HUES64 (cell line): Measurements from ENCODE around the gene ACOT13.
"Not testable (repeated sequence)": the region's sequence is repeated elsewhere in the genome, so short reads cannot be mapped to it uniquely, and the experiment has no call there.

Experiments used
- H3K27ac ChIP-seq: 2 replicates; pipeline ENCODE4 v1.7.0; 2013; ENCODE audit warnings: low read depth, low read length, inconsistent platforms
- H3K27me3 ChIP-seq: 2 replicates; pipeline ENCODE4 v1.6.1; 2013; ENCODE audit warnings: mild to moderate bottlenecking, low read length; ENCODE audit not compliant: insufficient read depth
- H3K36me3 ChIP-seq: 2 replicates; pipeline ENCODE4 v1.6.1; 2013; ENCODE audit warnings: mild to moderate bottlenecking, low read length; ENCODE audit not compliant: insufficient read depth
- H3K4me1 ChIP-seq: 2 replicates; pipeline ENCODE4 v1.6.1; 2013; ENCODE audit warnings: mild to moderate bottlenecking, low read length, moderate library complexity; ENCODE audit not compliant: insufficient read depth
- H3K4me3 ChIP-seq: 2 replicates; pipeline ENCODE4 v1.5.1; 2013; ENCODE audit warnings: mild to moderate bottlenecking, low read length, moderate library complexity
- H3K9ac ChIP-seq: 2 replicates; pipeline ENCODE4 v1.6.1; 2013; ENCODE audit warnings: mild to moderate bottlenecking, low read depth, low read length
- H3K9me3 ChIP-seq: 2 replicates; pipeline ENCODE4 v1.6.1; 2013; ENCODE audit warnings: low read depth, low read length; ENCODE audit not compliant: insufficient read depth
- WGBS: fragments of 150-250, 120-280 bp; methylation state at CpG from one replicate; pipeline ENCODE4 v1.1.7; 2013; ENCODE audit warnings: missing lambda C conversion rate; 5-methylcytosine and 5-hydroxymethylcytosine counted together

The ACOT13 gene

DNA sequence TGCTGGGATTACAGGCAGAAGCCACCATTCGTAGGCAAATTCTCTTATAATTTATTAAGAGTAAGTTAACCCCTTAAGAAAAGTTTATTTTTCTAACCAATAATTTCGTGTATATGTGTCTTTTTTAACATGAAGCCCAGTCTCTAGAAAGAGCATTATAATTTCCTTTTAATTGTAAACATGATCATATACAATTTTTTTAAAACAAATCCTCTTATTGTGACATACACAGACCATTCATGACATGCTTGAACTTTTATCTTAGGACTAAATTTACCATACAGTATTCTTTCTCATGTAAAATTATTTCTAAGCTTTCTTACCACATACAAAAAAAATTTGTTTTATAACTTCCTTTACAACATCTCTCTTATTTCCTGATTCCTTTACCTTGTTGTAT, 6.7 kb downstream of the ACOT13 start:
- peaks cover 29% of the 10 kb centered on the region for H3K36me3 ChIP-seq
- no CpG with 5 or more reads among the region's 2 CpGs for WGBS
- no peak overlapping the region for H3K27ac ChIP-seq
- no peak overlapping the region for H3K9ac ChIP-seq
- H3K4me1 ChIP-seq: no peaks in the 10 kb centered on the region
- H3K27me3 ChIP-seq: no peaks in the 10 kb centered on the region
- peaks cover 46% of the 10 kb centered on the region for H3K9me3 ChIP-seq
- H3K4me3 ChIP-seq: no peak overlapping the region

DNA sequence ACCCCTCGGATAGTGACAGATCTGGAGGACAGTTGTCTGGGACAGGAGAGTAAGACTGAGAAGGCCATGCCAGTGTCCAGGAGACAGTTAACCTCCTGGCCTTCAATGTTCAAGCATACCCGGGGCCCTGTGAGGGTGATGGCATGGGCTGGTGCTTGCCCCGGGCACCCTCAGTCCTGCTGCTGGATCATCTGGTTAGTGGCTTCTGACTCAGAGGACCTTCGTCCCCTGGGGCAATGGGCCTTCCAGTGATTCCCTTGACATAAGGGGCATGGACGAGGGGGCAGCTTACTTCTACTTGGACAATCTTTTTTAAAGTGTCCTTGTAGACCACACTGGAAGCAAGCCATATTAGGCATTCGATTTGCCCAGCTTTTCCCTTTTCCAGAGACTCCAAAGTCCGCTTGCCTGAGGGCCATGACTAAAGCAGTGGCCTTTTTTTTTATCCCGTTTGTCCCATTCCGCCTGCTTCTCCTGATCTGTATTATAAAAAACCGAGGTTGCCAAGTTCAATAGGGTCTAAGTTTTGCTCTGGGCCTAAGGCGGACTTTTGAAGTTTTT, 12.0 kb downstream of the ACOT13 start:
- not testable (repeated sequence) for H3K27me3 ChIP-seq, H3K27ac ChIP-seq, H3K36me3 ChIP-seq, H3K4me1 ChIP-seq, H3K9ac ChIP-seq, H3K4me3 ChIP-seq, H3K9me3 ChIP-seq
- WGBS: 95% methylated on average over 10 of the region's 11 CpGs

DNA sequence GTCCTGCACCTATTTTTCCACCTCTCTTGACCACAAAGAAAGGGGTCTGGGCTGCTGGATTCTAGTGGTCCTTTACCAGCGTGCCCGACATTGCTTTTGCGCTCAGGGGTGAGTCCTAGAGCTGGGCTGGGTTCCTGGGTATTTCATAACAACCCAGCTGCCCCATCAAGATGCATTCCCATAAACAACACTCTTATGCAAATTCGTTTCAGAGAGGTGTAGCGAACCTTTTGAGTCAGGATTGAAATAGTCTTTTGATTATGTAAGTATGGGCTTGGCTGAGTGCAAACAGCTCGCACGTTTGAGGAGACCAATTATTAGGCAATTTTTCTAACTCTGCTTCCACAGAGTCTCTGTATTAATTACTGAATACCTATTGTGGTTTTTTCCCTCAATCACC, 13.7 kb downstream of the ACOT13 start:
- H3K4me1 ChIP-seq: peaks cover 13% of the 10 kb centered on the region
- no peak overlapping the region for H3K4me3 ChIP-seq
- no peaks in the 10 kb centered on the region for H3K36me3 ChIP-seq
- WGBS: 96% methylated on average over 7 of the region's 7 CpGs
- no peaks in the 10 kb centered on the region for H3K9me3 ChIP-seq
- H3K27me3 ChIP-seq: no peaks in the 10 kb centered on the region
- no peak overlapping the region for H3K27ac ChIP-seq
- no peak overlapping the region for H3K9ac ChIP-seq

DNA sequence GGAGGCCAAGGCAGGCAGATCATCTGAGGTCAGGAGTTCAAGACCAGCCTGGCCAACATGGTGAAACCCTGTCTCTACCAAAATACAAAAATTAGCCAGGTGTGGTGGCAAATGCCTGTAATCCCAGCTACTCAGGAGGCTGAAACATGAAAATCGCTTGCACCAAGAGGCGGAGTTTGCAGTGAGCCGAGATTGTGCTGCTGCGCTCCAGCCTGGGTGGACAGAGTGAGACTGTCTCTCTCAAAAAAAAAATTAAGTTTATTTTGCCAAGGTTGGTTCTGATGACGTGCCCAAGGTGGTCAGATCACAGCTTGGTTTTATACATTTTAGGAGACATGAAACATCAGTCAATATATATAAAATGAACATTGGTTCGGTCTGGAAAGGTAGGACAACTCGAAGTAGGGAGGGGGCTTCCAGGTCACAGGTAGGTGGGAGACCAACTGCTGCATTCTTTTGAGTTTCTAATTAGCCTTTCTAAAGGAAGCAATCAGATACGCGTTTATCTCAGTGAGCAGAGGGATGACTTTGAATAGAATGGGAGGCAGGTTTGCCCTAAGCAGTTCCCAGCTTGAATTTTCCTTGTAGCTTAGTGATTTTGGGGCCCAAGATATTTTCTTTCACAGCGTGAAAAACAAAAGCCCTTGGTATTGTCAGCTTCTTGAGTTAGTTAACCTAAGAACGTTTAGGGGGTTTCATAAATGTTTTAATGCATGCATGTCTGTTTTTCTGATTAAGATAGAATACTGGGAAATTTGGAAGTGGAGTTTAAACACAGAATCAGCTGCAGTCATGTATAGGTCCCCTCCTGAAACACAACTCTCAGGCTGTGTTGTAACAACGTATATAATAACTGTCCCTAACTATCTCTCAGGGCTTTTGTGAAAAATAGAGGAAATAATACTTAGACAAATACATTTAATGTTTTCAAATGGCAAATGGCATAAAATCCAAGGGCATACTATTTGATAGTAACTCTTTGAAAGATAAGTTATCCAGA, 16.7 kb downstream of the ACOT13 start:
- WGBS: 47% methylated on average over 9 of the region's 12 CpGs
- Histone ChIP-seq H3K4me3 (peak overlapping the region; percentile 10; the same call in 1 of the 2 replicates), H3K4me1 (peaks cover 13% of the 10 kb centered on the region), H3K36me3 (0 out of 2 replicates have a peak, but pooled peaks cover 4% of the 10 kb centered on the region), H3K9me3 (no peaks in the 10 kb centered on the region), H3K9ac (peak overlapping the region; percentile 33; the same call in 1 of the 2 replicates), H3K27ac (peak overlapping the region; percentile 83), H3K27me3 (no peaks in the 10 kb centered on the region)

DNA sequence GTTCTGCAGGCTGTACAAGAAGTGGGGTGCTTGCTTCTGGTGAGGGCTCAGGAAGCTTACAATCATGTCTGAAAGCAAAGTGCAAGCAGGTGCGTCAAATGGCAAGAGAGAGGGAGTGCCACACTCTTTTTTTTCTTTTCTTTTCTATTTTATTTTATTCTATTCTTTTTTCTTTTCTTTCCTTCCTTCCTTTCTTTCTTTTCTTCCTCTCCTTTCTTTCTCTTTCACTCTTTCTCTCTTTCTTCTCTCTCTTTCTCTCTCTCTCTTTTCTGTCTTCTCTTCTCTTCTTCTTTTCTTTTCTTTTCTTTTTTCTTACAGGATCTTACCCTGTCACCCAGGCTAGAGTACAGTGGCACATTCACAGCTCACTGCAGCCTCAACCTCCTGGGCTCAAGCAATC, 19.5 kb downstream of the ACOT13 start:
- Histone ChIP-seq H3K4me3 (no peak overlapping the region), H3K27me3 (no peaks in the 10 kb centered on the region), H3K9ac (no peak overlapping the region), H3K36me3 (0 out of 2 replicates have a peak, but pooled peaks cover 4% of the 10 kb centered on the region), H3K27ac (no peak overlapping the region), H3K4me1 (peaks cover 18% of the 10 kb centered on the region), H3K9me3 (no peaks in the 10 kb centered on the region)
- WGBS: 100% methylated on average over 1 of the region's 1 CpG

DNA sequence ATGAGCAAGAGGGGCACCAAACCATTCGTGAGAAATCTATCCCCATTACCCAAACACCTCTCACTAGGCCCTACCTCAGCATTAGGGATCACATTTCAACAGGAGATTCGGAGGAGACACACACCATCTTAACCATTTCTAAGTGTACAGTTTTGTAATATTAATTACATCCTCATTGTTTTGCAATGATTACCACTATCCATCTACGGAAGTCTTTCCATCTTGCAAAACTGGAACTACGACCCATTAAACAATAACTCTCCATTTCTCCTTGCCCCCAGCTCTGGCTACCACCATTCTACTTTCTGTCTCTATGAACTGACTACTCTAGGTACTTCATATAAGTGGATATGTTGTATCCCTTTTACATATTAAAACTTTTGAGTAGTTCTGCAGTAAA, 20.1 kb downstream of the ACOT13 start:
- WGBS: 92% methylated on average over 4 of the region's 4 CpGs
- Histone ChIP-seq H3K27me3 (no peaks in the 10 kb centered on the region), H3K36me3 (0 out of 2 replicates have a peak, but pooled peaks cover 4% of the 10 kb centered on the region), H3K4me1 (peaks cover 18% of the 10 kb centered on the region), H3K9ac (no peak overlapping the region), H3K4me3 (no peak overlapping the region), H3K27ac (no peak overlapping the region), H3K9me3 (no peaks in the 10 kb centered on the region)

DNA sequence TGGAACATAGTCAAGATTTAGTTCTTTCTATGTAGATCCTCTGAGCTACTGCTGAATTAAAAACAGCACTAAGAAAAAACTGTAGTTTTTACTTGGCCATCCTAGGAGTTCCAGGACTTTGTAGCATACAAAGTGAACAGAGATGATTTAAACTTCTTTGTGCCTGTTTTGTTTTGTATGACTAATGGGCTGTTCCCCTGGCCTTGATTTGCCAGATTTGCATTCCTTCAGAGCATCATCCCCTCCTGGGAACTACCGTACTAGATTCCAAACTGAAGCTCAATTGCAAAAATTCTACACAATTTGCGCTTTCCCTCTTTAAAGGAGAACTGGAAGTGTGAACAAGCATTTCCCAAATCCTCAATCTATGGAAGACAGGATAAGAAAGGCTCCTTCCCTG, 23.1 kb downstream of the ACOT13 start:
- Histone ChIP-seq H3K36me3 (0 out of 2 replicates have a peak, but pooled peaks cover 4% of the 10 kb centered on the region), H3K4me3 (no peak overlapping the region), H3K27me3 (no peaks in the 10 kb centered on the region), H3K27ac (no peak overlapping the region), H3K9ac (no peak overlapping the region), H3K4me1 (peaks cover 5% of the 10 kb centered on the region; the same call in 1 of the 2 replicates), H3K9me3 (no peaks in the 10 kb centered on the region)
- WGBS: 91% methylated on average over 2 of the region's 2 CpGs

DNA sequence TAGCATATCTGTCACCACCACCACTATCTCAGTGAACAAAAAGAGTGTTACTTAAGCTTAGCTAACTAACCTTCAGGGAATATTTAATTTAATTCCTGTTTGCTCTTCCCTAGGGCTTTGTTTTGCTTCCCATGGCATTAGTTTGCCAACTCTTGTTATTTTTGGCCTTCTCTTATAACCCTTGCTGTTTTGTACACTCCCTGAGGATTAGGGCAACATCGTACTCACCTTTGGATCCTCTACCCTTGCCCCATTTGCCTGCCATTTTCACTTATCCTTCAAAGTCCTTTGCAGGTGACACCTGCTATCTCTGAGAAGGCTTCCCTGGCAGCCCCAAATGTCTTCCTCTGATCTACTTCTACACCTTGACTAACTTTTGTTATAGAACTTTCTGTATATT, 23.7 kb downstream of the ACOT13 start:
- H3K9ac ChIP-seq: no peak overlapping the region
- peaks cover 5% of the 10 kb centered on the region; the same call in 1 of the 2 replicates for H3K4me1 ChIP-seq
- no peak overlapping the region for H3K4me3 ChIP-seq
- no peaks in the 10 kb centered on the region for H3K27me3 ChIP-seq
- H3K36me3 ChIP-seq: 0 out of 2 replicates have a peak, but pooled peaks cover 4% of the 10 kb centered on the region
- H3K27ac ChIP-seq: no peak overlapping the region
- H3K9me3 ChIP-seq: no peaks in the 10 kb centered on the region
- WGBS: 95% methylated on average over 1 of the region's 1 CpG

DNA sequence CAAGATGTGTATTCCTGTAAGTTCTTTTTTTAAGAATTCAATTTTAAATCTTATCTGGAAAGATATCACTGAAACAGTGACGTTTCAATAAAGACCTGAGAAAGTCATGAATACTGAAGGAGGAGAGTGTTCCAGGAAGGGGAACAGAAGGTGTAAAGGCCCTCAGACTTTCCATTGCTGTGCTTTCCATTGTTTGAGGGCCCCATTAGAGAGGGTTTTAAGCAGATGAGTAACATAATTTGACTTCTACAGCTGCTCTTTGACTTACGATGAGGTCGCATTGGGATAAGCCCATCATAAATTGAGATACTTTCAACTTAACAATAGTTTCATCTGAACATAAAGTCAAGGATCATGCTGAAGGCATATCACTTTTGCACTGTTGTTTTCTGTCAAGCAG, 24.7 kb downstream of the ACOT13 start:
- H3K9ac ChIP-seq: no peak overlapping the region
- peaks cover 5% of the 10 kb centered on the region; the same call in 1 of the 2 replicates for H3K4me1 ChIP-seq
- H3K27me3 ChIP-seq: no peaks in the 10 kb centered on the region
- no peaks in the 10 kb centered on the region for H3K9me3 ChIP-seq
- no peak overlapping the region for H3K27ac ChIP-seq
- H3K36me3 ChIP-seq: 0 out of 2 replicates have a peak, but pooled peaks cover 4% of the 10 kb centered on the region
- 92% methylated on average over 3 of the region's 3 CpGs for WGBS
- H3K4me3 ChIP-seq: no peak overlapping the region

DNA sequence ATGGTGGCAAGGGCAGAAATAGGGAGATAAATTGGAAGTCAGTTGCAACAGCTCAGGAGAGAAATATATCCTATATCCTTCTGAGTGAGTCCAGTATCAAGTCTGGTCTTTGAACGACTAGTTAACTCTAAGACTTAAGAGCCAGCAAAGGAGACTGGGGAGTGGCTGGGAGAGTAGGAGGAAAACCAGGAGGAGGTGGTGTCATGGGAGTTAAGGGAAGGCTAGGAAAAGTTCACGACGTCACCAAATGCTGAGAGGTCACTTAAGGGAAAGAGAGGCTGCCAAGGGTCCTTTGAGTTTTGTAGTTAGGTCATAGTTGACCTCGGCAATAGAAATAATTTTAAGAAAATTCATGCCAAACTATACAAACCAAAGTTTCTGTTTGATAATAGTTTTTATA, 25.1 kb downstream of the ACOT13 start:
- Histone ChIP-seq H3K9ac (no peak overlapping the region), H3K4me3 (no peak overlapping the region), H3K36me3 (0 out of 2 replicates have a peak, but pooled peaks cover 2% of the 10 kb centered on the region), H3K27ac (no peak overlapping the region), H3K9me3 (no peaks in the 10 kb centered on the region), H3K27me3 (no peaks in the 10 kb centered on the region), H3K4me1 (peaks cover 5% of the 10 kb centered on the region; the same call in 1 of the 2 replicates)
- WGBS: 90% methylated on average over 3 of the region's 4 CpGs

DNA sequence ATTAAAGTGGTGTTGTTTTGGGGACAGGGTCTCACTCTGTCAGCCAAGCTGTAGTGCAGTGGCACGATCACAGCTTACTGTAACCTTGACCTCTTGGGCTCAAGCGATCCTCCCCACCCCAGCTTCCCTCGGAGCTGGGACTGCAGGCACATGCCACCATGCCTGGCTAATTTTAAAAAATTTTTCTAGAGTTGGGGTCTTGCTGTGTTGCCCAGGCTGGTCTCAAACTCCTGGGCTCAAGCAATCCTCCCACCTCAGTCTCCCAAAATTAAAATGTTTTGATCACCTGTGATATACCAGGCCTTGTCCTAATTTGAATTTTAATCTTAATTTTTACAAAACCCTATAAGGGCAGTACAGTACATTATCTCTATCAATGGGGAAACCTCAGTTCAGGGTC, 25.5 kb downstream of the ACOT13 start:
- no peaks in the 10 kb centered on the region for H3K27me3 ChIP-seq
- H3K9me3 ChIP-seq: no peaks in the 10 kb centered on the region
- H3K36me3 ChIP-seq: 0 out of 2 replicates have a peak, but pooled peaks cover under 1% of the 10 kb centered on the region
- H3K4me3 ChIP-seq: no peak overlapping the region
- no peak overlapping the region for H3K27ac ChIP-seq
- WGBS: 93% methylated on average over 3 of the region's 3 CpGs
- peaks cover 5% of the 10 kb centered on the region; the same call in 1 of the 2 replicates for H3K4me1 ChIP-seq
- H3K9ac ChIP-seq: no peak overlapping the region
